ENCODE data around the gene ARHGAP26. TPM values are rescaled to one million over a fixed set of nuclear protein-coding genes. Genes with fewer than 3 reads are reported as not detected.

Gene ARHGAP26
- total RNA-seq, 1 experiment from 2014 or later = 34.5 TPM

- H3K79me2 ChIP-seq (ENCODE audit: insufficient read depth, low read length) = no peaks in the 10 kb centered on the region
- no peak overlapping the region for H3K9ac ChIP-seq (ENCODE audit: low read length)
- H3K4me3 ChIP-seq (replicated peaks in 1 of 2; ENCODE audit: low read depth in 1 of 2, low read length in 2 of 2) = no peak overlapping the region
- no peaks in the 10 kb centered on the region for H3K9me2 ChIP-seq (ENCODE audit: insufficient read depth)
- TF ChIP-seq REST (IDR thresholded peaks at IDR 0.05; ENCODE audit: low read depth) (no peak), EZH2phosphoT487 (IDR thresholded peaks at IDR 0.05; ENCODE audit: borderline replicate concordance) (no peak), CEBPB (IDR thresholded peaks at IDR 0.05; ENCODE audit: low read depth) (no peak), SP1 (IDR thresholded peaks at IDR 0.05; ENCODE audit: low read depth) (no peak), JUND (IDR thresholded peaks at IDR 0.05) (no peak), SRF (IDR thresholded peaks at IDR 0.05; ENCODE audit: low read depth) (no peak), POLR2A (IDR thresholded peaks at IDR 0.05; ENCODE audit: borderline replicate concordance, extremely low read depth, insufficient read depth, insufficient read length) (no peak), FOSL1 (IDR thresholded peaks at IDR 0.05; ENCODE audit: low read depth) (no peak)
- H4K20me1 ChIP-seq (ENCODE audit: insufficient read depth) = no peaks in the 10 kb centered on the region
- peaks cover 0 to 16% of the 10 kb centered on the region in 2 experiments; a peak in 2 of 4 replicates for H3K4me1 ChIP-seq (ENCODE audit: control insufficient read depth in 1 of 2, insufficient read depth in 2 of 2, low read length in 2 of 2)
- H3K27me3 ChIP-seq (ENCODE audit: insufficient read depth, low read length) = no peaks in the 10 kb centered on the region
- ChIA-PET POLR2A (no interaction called here), RAD21 (ENCODE audit: low non-redundant PET in 1 of 2, low total read pairs in 2 of 2, uncharacterized antibody in 2 of 2, unreplicated experiment in 2 of 2) (no interaction called here), CTCF (interaction anchor here (1.3 kb wide), 1 partner anchor 14 kb away, joined by 4 read pairs; no protein-coding TSS in a partner anchor)
- no TSS peak for BruUV-seq (replicated peaks)
- DNase-seq (ENCODE audit: low read depth, low spot score) (no peak), ATAC-seq (no peak)
- no peak overlapping the region for H2AFZ ChIP-seq (ENCODE audit: low read depth, low read length, poor library complexity, severe bottlenecking)
- intact Hi-C loops (cut with micrococcal nuclease) = no loop called here
- no peak overlapping the region for H3K27ac ChIP-seq (ENCODE audit: low read depth, low read length)
- H3K36me3 ChIP-seq (ENCODE audit: control insufficient read depth in 1 of 2, insufficient read depth in 2 of 2, low read length in 2 of 2) = no peaks in the 10 kb centered on the region
- H3K4me2 ChIP-seq (ENCODE audit: low read length) = no peak overlapping the region
- no peaks in the 10 kb centered on the region for H3K9me3 ChIP-seq (ENCODE audit: control insufficient read depth in 1 of 2, insufficient read depth in 1 of 2, low read depth in 1 of 2, low read length in 2 of 2)
These were observed 346.6 kb downstream of the ARHGAP26 start for GRCh38 chr5:143116814-143117213.
